ENCODE results near the gene SERPINI1. TPM values are rescaled to one million over a fixed set of nuclear protein-coding genes. Genes with fewer than 3 reads are reported as not detected.

Gene SERPINI1
- total RNA-seq, 2 experiments from 2014 or later = 1.2 to 1.7 TPM

Other genes with a start within 250 kb of the SERPINI1 start
- not detected for gene WDR49, start 81.8 kb upstream of the SERPINI1 start, total RNA-seq
- 10 to 100 TPM; 69.6 to 72.2 TPM for gene PDCD10, start 829 bp upstream of the SERPINI1 start, total RNA-seq

All from activated CD8-positive, alpha-beta T cell treated with anti-CD3 and anti-CD28 coated beads, Interleukin-2, amount 10 ng/mL, durations not matched to agents 7 days and 5 days (primary cell).